ENCODE measurements around the gene UCP2.
"Not testable (repeated sequence)": the region's sequence is repeated elsewhere in the genome, so short reads cannot be mapped to it uniquely, and the experiment has no call there.

UCP2 gene

GRCh38 chr11:73989156-73989555 lies 6.5 kb upstream of the UCP2 start:
- Histone ChIP-seq H2BK5ac (ENCODE audit: low read length) (no peak overlapping the region), H2BK120ac (ENCODE audit: low read depth, low read length) (no peak overlapping the region), H2AFZ (ENCODE audit: low read length) (no peak overlapping the region), H3K4me2 (ENCODE audit: insufficient read depth, low read length, poor library complexity, severe bottlenecking) (no peak overlapping the region), H3K18ac (ENCODE audit: low read length) (no peak overlapping the region), H3K9ac (ENCODE audit: low read depth, low read length, poor library complexity) (no peak overlapping the region), H3K4me1 (ENCODE audit: control insufficient read depth in 2 of 2, insufficient read depth in 1 of 2, low read depth in 1 of 2, low read length in 2 of 2) (no peaks in the 10 kb centered on the region), H3K23ac (ENCODE audit: low read depth, low read length, poor library complexity) (no peak overlapping the region), H4K8ac (ENCODE audit: low read depth, low read length) (no peak overlapping the region), H3K36me3 (replicated peaks in 1 of 2; ENCODE audit: control insufficient read depth in 2 of 2, insufficient read depth in 2 of 2, low read length in 2 of 2) (no peaks in the 10 kb centered on the region), H2BK15ac (ENCODE audit: low read length) (no peak overlapping the region), H3K27me3 (ENCODE audit: control insufficient read depth in 3 of 3, insufficient read depth in 3 of 3, low read depth in 1 of 3, low read length in 3 of 3) (no peaks in the 10 kb centered on the region), H3K27ac (replicated peaks; ENCODE audit: low read length) (no peak overlapping the region), H4K91ac (ENCODE audit: low read depth, low read length, poor library complexity) (no peak overlapping the region), H3K9me3 (replicated peaks in 1 of 2; ENCODE audit: control insufficient read depth in 2 of 2, insufficient read depth in 1 of 2, low read depth in 1 of 2, low read length in 2 of 2) (no peaks in the 10 kb centered on the region), H3K14ac (ENCODE audit: low read length) (no peak overlapping the region), H3K4me3 (ENCODE audit: low read length in 2 of 2) (no peak overlapping the region), H3K79me1 (ENCODE audit: low read depth, low read length) (no peaks in the 10 kb centered on the region), H2BK12ac (ENCODE audit: low read length) (no peak overlapping the region), H2AK5ac (ENCODE audit: low read depth, low read length) (no peak overlapping the region), H3K4ac (ENCODE audit: low read length) (no peak overlapping the region)
- DNase-seq (ENCODE audit: low spot score): no peak
- 100% methylated on average over 2 of the region's 6 CpGs; no CpG with 5 or more reads in 1 of the 2 donors for WGBS, 2 donors (ENCODE audit: extremely low coverage in 2 of 2, insufficient read length in 2 of 2, insufficient replicate concordance in 1 of 2)

DNA sequence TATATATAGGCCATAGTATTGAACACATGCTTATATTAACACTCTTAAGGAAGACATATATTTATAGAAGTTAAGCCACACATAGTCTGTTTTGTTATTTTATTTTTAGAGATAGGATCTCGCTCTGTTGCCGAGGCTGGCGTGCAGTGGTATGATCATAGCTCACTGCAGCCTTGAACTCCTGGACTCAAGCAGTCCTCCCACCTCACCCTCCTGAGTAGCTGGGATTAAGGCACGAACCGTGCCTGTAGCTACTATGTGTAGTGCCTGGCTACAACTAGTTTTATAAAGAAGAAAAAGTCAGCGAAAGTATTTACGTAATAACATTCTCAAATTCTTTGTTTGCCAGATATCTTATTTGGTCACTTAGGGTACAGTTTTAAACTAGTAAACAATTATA lies 5.6 kb upstream of the UCP2 start:
- no peak for DNase-seq (ENCODE audit: low spot score)
- no peak overlapping the region for H2BK15ac ChIP-seq (ENCODE audit: low read length)

DNA sequence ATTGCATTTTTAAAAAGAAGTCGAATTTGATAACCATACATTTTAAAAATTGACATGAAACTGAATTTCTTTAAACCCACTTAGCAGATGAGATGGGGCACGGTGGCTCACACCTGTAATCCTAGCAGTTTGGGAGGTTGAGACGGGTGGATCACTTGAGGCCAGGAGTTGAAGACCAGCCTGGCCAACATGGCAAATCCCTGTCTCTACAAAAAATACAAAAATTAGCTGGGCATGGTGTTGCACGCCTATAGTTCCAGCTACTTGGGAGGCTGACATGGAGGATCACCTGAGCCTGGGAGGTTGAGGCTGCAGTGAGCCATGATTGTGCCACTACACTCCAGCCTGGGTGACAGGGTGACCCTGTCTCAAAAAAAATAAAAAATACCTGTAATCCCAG lies 3.0 kb upstream of the UCP2 start:
- not testable (repeated sequence) for H2BK12ac ChIP-seq (ENCODE audit: low read length); H3K27ac ChIP-seq (replicated peaks; ENCODE audit: low read length); H3K9ac ChIP-seq (ENCODE audit: low read depth, low read length, poor library complexity); H3K14ac ChIP-seq (ENCODE audit: low read length); H3K23ac ChIP-seq (ENCODE audit: low read depth, low read length, poor library complexity); H3K4me3 ChIP-seq (ENCODE audit: low read length in 2 of 2); H3K36me3 ChIP-seq (replicated peaks in 1 of 2; ENCODE audit: control insufficient read depth in 2 of 2, insufficient read depth in 2 of 2, low read length in 2 of 2); H2BK15ac ChIP-seq (ENCODE audit: low read length); H3K18ac ChIP-seq (ENCODE audit: low read length); H2BK120ac ChIP-seq (ENCODE audit: low read depth, low read length); DNase-seq (ENCODE audit: low spot score); H3K9me3 ChIP-seq (replicated peaks in 1 of 2; ENCODE audit: control insufficient read depth in 2 of 2, insufficient read depth in 1 of 2, low read depth in 1 of 2, low read length in 2 of 2); H2AK5ac ChIP-seq (ENCODE audit: low read depth, low read length); H3K27me3 ChIP-seq (ENCODE audit: control insufficient read depth in 3 of 3, insufficient read depth in 3 of 3, low read depth in 1 of 3, low read length in 3 of 3); H3K79me1 ChIP-seq (ENCODE audit: low read depth, low read length); H3K4me2 ChIP-seq (ENCODE audit: insufficient read depth, low read length, poor library complexity, severe bottlenecking); H4K91ac ChIP-seq (ENCODE audit: low read depth, low read length, poor library complexity); H4K8ac ChIP-seq (ENCODE audit: low read depth, low read length); H3K4ac ChIP-seq (ENCODE audit: low read length); H2BK5ac ChIP-seq (ENCODE audit: low read length); H2AFZ ChIP-seq (ENCODE audit: low read length)
- WGBS, 2 donors (ENCODE audit: extremely low coverage in 2 of 2, insufficient read length in 2 of 2, insufficient replicate concordance in 1 of 2): no CpG with 5 or more reads among the region's 4 CpGs
- peaks cover 3 to 14% of the 10 kb centered on the region in 2 donors for H3K4me1 ChIP-seq (ENCODE audit: control insufficient read depth in 2 of 2, insufficient read depth in 1 of 2, low read depth in 1 of 2, low read length in 2 of 2)

More for the DNA sequence above, 5.6 kb upstream of the UCP2 start:
- Histone ChIP-seq H3K4me3 (ENCODE audit: low read length in 2 of 2) (no peak overlapping the region), H3K27ac (replicated peaks; ENCODE audit: low read length) (no peak overlapping the region), H2BK12ac (ENCODE audit: low read length) (no peak overlapping the region), H4K8ac (ENCODE audit: low read depth, low read length) (no peak overlapping the region), H3K9me3 (replicated peaks in 1 of 2; ENCODE audit: control insufficient read depth in 2 of 2, insufficient read depth in 1 of 2, low read depth in 1 of 2, low read length in 2 of 2) (no peaks in the 10 kb centered on the region), H3K79me1 (ENCODE audit: low read depth, low read length) (no peaks in the 10 kb centered on the region), H3K23ac (ENCODE audit: low read depth, low read length, poor library complexity) (no peak overlapping the region), H3K4me2 (ENCODE audit: insufficient read depth, low read length, poor library complexity, severe bottlenecking) (no peak overlapping the region), H3K36me3 (replicated peaks in 1 of 2; ENCODE audit: control insufficient read depth in 2 of 2, insufficient read depth in 2 of 2, low read length in 2 of 2) (no peaks in the 10 kb centered on the region), H4K91ac (ENCODE audit: low read depth, low read length, poor library complexity) (no peak overlapping the region), H2BK120ac (ENCODE audit: low read depth, low read length) (no peak overlapping the region), H3K18ac (ENCODE audit: low read length) (no peak overlapping the region), H3K4me1 (ENCODE audit: control insufficient read depth in 2 of 2, insufficient read depth in 1 of 2, low read depth in 1 of 2, low read length in 2 of 2) (peaks cover 3 to 5% of the 10 kb centered on the region in 2 donors), H3K14ac (ENCODE audit: low read length) (no peak overlapping the region), H2AK5ac (ENCODE audit: low read depth, low read length) (no peak overlapping the region), H2AFZ (ENCODE audit: low read length) (no peak overlapping the region), H3K9ac (ENCODE audit: low read depth, low read length, poor library complexity) (no peak overlapping the region), H3K4ac (ENCODE audit: low read length) (no peak overlapping the region), H2BK5ac (ENCODE audit: low read length) (no peak overlapping the region), H3K27me3 (ENCODE audit: control insufficient read depth in 3 of 3, insufficient read depth in 3 of 3, low read depth in 1 of 3, low read length in 3 of 3) (no peaks in the 10 kb centered on the region)
- WGBS, 2 donors (ENCODE audit: extremely low coverage in 2 of 2, insufficient read length in 2 of 2, insufficient replicate concordance in 1 of 2): no CpG with 5 or more reads among the region's 7 CpGs

GRCh38 chr11:73983741-73984538 lies 1.3 kb upstream of the UCP2 start:
- Histone ChIP-seq H2BK5ac (ENCODE audit: low read length) (peak overlapping the region; percentile 97), H3K27ac (replicated peaks; ENCODE audit: low read length) (peak overlapping the region; percentile 100), H3K9me3 (replicated peaks in 1 of 2; ENCODE audit: control insufficient read depth in 2 of 2, insufficient read depth in 1 of 2, low read depth in 1 of 2, low read length in 2 of 2) (no peaks in the 10 kb centered on the region), H2BK15ac (ENCODE audit: low read length) (peak overlapping the region; percentile 95), H4K91ac (ENCODE audit: low read depth, low read length, poor library complexity) (peak overlapping the region; percentile 46), H3K4me1 (ENCODE audit: control insufficient read depth in 2 of 2, insufficient read depth in 1 of 2, low read depth in 1 of 2, low read length in 2 of 2) (peaks cover 3 to 22% of the 10 kb centered on the region in 2 donors), H2AFZ (ENCODE audit: low read length) (peak overlapping the region; percentile 97), H3K18ac (ENCODE audit: low read length) (peak overlapping the region; percentile 97), H4K8ac (ENCODE audit: low read depth, low read length) (no peak overlapping the region), H3K4ac (ENCODE audit: low read length) (peak overlapping the region; percentile 91), H3K27me3 (ENCODE audit: control insufficient read depth in 3 of 3, insufficient read depth in 3 of 3, low read depth in 1 of 3, low read length in 3 of 3) (no peaks in the 10 kb centered on the region), H2AK5ac (ENCODE audit: low read depth, low read length) (peak overlapping the region; percentile 76), H3K79me1 (ENCODE audit: low read depth, low read length) (peaks cover 8% of the 10 kb centered on the region), H3K36me3 (replicated peaks in 1 of 2; ENCODE audit: control insufficient read depth in 2 of 2, insufficient read depth in 2 of 2, low read length in 2 of 2) (peaks cover 15 to 25% of the 10 kb centered on the region in 2 donors), H3K14ac (ENCODE audit: low read length) (peak overlapping the region; percentile 57), H3K9ac (ENCODE audit: low read depth, low read length, poor library complexity) (peak overlapping the region; percentile 55), H3K4me2 (ENCODE audit: insufficient read depth, low read length, poor library complexity, severe bottlenecking) (peak overlapping the region; percentile 98), H3K4me3 (ENCODE audit: low read length in 2 of 2) (peak overlapping the region; percentile 26 to 74), H2BK12ac (ENCODE audit: low read length) (peak overlapping the region; percentile 89), H3K23ac (ENCODE audit: low read depth, low read length, poor library complexity) (no peak overlapping the region), H2BK120ac (ENCODE audit: low read depth, low read length) (no peak overlapping the region)
- no CpG with 5 or more reads among the region's 18 CpGs for WGBS, 2 donors (ENCODE audit: extremely low coverage in 2 of 2, insufficient read length in 2 of 2, insufficient replicate concordance in 1 of 2)
- no peak for DNase-seq (ENCODE audit: low spot score)
